DMS153 (cell line): ENCODE results near the gene SETX.

Source experiments
- DNase-seq: peaks from one replicate; lab custom pipeline; 2025; lab: John Stamatoyannopoulos, UW

SETX gene

DNA sequence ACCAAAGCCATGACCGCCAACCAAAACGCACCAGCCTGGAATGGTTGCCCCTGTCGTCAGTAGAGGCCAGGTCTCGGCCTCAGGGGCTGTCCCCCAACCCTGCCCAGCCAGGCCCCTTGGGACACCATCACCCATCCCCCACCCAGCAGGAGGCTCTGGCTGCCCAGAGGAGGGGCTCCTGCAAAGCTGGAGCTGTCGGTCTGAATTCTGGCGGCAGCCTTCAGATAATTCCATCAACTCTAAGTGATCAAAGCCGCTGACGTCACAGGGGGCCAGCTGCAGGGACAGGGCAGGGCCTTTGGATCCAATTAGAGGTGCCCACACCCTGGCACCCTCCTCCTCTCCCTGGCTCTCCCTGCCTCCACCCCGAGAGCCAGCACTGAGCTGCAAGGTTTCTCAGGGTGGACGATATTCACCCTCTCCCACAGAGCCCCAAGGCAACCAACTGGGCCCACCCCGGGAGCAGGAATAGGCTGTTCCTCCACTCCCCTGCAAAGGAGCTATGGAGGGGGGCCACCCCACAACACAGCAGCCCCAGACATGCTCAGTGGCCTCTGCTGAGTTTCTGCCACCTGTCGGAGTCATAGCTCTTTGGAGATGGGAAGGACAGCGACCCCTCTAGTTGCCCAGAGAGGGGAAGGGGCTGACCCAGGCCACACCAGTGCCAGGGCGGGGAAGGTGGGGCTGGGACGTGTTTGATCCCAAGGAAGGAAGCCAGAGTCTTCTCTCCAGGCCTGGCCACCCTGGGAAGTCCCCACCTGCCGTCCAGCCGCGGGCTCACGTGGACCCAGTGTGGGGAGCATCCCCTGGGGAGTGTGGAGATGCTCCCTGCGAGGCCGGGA lies 114.6 kb downstream of the SETX start:
- no peak for DNase-seq

DNA sequence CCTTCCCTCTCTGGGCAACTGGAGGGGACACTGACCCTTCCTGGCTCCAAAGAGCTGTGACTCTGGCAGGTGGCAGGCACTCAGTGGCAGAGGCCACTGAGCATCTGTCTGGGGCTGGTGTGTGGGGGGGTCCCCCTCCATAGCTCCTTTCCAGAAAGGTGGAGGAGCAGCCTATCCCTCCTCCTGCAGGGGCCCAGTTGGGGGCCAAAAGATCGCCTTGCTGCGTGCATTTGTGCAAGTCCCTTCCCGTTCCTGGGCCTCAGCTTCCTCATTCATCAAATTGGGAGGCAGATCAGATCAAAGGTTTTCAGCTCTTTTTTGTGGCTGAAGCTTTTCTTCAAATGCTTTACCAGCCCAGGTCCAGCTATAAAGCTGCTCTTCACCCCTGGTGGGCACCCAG lies 115.3 kb downstream of the SETX start:
- no peak for DNase-seq

DNA sequence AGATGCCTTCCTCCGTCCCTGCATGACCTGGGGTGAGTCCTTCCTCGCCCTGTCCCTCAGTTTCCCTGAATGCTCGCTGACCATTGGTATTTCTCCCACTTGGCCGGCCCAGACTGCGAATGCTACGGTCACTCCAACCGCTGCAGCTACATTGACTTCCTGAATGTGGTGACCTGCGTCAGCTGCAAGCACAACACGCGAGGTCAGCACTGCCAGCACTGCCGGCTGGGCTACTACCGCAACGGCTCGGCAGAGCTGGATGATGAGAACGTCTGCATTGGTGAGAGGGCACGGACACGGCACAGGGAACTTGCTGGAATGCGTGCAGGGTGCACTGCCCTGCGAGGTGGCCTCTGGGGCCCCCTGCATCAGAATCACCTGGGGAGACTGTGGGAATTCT lies 115.8 kb downstream of the SETX start:
- DNase-seq = no peak

DNA sequence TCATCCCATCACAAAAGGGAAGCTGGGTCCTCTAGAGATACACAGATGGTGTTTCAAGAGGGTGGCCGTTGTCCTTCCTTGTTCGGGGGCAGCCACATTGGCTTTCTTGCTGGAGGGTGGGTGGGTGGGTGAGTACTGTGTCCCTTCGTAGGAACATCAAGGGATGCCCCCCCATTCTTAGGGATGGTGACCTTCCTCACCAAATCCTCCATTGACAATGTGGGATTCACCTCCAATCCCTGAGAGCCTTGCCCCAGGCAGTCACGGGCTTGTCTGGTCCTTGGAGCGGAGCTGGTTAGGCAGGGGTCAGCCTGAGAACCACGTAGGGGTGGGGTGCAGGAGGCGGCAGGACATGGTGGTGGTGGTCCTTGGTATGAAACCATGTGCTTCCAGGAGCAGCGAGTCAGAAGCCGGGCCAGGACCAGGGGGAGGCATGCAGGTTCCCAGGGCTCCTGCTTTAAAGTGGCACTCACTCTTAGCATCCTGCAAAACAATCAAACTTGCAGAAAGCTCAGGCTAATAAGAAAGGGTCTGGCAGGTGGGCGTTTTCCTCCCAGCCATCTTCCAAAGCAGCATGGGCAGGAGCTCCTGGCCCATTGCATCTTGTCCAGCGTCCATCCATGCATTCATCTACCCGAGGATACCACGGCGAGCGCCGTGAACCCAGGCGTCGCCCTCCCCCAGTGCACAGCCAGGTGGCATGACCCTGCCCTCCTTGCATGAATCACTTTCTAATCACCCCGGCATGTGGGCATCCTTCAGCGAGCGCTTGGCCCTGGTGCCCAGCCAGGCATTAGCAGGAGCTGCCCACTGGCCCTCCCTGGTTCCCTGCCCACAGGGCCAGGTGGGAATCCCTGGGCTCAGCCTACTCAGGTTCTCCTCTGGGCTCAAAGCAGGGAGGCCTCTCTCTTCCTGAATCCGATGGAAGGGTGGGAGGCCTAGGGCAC lies 116.5 kb downstream of the SETX start:
- no peak for DNase-seq

DNA sequence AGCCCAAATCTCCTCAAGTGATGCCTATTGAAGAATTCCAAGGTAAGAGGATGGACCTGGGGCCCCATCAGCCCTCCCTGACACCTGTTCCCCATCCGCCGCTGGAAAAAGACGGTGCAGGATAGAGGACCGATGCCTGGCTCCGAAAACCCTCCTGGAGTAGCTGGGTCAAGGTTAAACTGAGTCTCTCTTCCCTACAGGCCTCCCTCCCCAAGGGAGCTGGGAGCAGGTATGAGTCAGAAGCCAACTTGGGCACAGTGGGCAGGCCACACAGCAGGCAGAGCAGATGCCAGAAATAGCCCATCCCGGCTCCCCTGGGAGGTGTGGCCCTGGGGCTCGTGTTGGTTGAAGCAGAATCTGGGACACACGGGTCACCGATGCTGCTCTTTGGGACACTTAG lies 117.3 kb downstream of the SETX start:
- DNase-seq = no peak

DNA sequence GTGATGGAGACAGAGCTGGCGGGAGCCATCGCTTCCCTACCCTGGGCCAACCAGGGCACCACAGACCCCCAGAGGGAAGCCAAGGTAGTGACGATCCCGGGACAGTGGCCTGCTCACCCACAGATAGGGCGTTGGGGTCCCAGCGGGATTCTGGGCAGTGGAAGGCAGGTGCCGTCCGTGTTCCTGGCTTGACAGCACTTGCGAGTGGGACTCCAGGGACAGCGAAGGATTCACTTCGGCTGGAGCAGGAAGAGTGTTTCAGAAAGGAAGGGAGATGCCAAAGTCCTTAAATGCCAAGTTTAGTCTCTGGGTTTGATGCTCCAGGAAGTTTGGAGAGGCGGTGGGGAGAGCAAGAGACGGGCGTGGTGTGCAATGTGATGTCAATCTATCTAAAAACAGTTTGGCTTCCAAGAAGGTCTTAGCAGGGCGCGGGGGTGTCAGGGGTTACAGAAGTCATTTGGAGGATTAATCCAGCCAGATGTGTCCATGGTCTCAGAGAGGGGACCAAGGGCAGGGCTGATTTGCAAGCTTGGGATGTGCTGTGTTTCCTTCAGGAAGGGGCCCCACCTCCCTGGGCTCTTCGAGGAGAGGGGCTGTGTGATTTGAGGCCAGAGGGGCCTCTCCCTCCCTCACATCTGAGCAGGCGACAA lies 118.0 kb downstream of the SETX start:
- DNase-seq = no peak

DNA sequence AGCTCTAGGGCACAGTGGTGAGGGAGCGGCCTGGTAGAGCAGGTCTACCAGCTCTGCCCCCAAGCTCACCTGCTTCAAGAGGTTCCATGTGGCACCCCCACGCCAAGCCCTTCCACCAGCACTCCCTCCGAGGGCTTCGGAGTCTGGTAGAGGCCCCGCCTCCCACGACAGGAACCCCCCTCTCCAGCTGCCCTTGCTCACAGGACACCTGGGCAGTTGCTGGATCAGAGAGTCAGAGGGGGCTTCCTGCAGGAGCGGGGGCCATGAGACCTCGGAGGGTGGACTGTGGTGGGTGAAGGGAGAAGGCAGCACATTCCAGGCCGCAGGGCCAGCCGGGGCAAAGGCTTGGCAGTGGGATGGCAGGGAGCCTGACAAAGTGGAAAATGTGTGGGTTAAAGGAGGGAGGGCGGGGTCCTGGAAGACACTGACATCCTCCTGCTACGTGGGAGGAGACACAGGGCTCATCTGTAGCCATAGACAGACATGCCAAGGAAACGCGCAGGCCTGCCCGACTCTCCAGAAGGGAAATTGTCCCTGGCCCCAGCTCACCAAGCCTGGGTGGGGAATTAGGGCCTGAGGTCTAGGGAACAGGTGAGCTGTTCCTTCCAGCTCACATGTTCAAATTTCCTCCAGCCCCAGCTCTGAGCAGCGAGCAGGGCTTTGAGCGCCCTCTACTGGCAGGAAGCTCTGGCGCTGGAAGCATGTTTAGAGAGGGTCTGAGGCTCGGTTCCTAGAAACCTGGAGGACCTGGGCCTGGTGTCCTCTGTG lies 118.7 kb downstream of the SETX start:
- peak; percentile 57 for DNase-seq

DNA sequence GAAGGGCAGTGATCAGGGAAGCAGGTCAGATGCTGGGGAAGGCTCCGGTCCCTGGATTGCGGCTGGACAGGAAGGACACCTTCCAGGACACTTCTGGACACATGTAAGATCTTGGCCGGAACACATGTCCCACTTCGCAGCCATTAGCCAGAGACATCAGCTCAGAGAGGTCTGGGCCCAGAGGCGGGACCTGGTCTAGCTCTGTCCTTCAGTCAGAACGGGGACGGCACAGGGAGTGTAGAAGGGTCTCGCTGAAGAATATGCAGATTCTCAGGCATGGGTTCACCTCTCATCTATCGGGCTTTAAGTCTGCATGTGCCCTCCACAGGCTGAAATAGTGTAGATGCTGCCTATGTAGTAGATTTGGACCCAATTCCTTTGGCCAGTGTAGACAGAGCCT lies 119.7 kb downstream of the SETX start:
- no peak for DNase-seq

DNA sequence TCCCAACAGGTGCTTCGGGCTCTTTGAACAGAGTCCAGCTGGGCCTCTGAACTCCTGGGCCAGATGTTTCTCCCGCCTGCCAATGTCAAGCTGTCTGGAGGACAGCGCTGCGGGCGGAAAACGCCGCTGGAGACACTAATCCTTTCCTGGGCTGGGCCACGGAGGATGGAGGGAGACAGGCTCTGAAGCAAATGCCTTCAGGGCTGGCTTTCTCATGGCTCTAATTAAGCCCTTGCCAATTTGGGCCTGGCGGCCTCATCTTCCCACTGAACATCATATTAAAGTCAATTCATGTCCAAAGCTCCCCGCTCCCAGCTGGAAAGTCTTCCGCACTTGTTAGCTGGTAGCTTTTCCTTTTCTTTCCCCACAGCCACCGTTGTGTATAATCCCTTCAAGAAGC lies 120.3 kb downstream of the SETX start:
- no peak for DNase-seq

DNA sequence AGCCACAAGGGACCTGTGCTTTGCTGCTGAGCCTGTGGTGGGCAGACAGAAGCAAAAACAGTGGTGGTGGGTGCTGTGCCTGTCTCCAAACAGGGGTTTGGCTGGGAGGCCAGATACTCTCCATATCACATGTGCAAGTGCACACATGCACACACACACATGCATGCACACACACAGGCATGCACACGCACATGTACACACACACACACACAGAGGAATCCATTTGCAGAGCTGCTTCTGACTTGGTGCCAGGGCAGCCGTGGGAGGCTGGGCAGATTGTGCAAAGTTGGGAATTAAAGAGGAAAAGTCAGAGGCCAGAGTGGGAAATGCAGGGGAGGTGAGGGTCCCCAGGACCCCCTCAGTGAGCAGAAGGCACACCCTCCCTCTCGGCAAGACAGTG lies 121.6 kb downstream of the SETX start:
- no peak for DNase-seq

DNA sequence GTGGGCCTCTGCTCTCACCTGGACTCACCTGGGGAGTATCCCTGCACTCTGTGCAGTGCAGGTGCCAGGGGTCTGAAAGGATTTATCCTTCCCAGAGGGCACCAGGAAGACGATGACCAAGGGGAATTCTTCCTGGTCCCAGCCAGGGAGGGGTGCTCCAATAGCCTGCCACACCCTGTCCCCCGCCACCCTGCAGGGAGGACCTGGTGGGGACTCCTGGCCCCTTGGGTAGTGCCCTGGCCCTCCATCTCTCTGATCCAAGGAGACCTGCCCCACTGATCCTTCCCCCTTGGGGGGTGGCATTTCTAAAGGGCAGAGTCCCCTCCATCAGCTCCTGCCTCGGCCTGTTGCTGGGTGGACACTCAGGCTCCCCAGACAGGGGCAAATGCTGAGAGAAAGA lies 122.3 kb downstream of the SETX start:
- no peak for DNase-seq

DNA sequence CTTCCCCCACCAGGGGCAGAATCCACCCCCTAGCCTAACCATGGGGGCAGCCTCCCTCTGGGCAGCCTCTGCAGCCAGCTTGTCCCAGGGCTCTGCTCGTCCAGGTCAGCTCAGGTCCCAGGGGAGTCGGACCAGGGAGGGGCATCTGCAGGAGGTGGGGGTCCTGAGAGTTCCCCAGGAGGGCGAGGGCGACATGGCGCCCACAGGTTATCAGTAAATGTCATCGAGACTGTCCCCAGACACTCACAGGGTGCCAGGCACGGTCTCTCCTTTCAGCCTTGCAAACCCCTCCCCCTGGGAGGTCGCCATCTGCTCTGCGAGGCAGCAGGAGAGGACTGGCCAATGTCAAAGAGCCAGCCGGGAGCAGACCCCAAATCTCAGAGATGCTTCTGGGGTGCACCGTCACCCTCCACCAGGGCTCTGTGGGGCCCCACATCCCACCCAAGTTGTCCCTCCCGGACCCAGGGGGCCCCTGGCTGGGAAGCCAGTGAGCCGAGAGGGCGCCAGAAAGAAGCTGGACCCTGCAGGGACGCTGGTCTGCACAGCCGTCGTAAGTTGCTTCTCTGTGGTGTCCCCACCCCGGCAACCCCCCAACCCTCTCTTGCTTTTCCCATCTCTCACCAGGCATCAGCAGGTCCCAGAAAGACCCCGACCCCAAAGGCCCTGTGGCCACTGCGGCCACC lies 123.6 kb downstream of the SETX start:
- no peak for DNase-seq

DNA sequence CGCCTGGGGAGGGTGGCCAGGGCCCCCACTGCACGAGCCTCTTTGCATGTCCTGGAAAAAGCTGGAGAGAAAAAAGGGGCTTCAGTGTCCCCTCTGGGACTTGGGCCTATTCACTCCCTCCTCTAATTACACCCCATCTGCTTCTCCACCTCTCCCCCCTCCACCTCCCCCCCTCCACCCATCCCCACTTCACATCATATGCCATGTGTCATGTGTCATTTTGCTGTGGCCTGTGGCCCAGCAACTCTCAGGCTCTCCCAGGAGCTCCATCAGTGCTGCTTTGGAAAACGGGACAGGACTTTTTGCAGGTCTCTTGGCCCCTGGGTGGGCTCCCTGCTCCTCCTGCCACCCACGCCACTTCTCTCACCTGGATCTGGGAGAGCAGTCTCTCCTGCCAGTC lies 124.2 kb downstream of the SETX start:
- no peak for DNase-seq

DNA sequence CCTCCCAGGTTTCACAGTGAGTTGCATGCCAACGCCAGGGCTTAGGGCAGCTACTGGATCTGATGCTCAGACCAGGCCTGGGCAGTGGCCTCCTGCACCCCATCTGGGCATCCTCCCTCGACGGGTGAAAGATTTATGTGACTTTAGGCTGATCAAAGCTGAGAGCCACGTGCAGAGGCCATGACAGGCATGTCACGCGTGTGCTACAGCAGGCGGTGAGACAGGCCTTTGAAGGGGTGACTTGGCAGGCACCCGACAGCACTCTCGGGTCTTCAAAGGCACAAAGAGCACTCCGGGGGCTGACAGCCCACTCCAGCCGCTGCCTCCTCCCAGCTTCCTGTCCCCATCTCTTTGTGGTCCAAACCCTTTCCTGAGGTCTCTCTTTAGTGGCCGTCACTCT lies 126.7 kb downstream of the SETX start:
- DNase-seq = no peak

DNA sequence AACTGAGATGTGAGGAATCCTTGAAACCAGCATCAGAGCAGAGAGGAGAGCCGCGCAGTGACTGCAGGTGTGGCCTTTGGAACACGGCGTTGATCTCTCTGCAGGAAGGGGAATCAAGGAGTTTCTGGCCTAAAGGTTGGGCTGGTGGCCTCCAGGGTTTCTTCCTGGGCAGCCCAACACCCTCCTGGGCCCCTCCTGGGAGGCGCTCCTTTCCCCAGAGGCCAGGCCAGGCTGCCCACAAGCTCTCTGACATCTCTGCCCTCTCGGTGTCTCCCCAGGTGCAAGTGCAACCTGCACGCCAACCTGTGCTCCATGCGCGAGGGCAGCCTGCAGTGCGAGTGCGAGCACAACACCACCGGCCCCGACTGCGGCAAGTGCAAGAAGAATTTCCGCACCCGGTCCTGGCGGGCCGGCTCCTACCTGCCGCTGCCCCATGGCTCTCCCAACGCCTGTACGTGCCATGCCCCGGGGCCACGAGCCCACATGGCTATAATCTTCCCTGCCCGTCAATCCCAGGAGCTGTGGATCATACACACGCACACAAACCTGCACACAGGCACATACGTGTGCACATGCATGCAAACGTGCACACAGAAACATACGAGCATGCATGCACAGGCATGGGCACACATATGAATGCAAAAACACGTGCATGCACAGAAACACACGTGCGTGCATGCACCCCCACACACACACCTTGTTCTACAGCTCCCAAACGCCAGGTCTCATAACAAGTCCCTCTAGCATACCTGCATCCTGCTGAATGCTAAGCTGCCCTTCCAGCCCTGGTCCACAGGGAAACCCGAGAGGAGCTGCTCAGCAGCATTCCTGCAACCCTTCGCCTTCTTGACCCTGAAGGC lies 128.0 kb downstream of the SETX start:
- DNase-seq = no peak

DNA sequence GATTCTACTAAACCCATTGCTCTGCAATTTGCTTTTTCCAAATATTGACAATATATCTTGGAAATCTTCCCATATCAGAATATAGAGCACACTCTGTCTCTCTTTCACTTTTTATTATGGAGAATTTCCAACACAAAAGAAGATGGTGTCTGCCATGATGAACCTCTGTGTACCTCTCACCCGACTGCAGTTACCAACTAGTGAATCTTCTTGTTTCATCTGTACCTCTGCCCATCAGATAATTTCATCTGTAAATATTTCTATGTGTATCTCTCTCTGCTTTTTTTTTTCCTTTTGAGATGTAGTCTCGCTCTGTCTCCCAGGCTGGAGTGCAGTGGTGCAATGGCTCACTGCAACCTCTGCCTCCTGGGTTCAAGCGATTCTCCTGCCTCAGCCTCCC lies 130.1 kb downstream of the SETX start:
- no peak for DNase-seq

DNA sequence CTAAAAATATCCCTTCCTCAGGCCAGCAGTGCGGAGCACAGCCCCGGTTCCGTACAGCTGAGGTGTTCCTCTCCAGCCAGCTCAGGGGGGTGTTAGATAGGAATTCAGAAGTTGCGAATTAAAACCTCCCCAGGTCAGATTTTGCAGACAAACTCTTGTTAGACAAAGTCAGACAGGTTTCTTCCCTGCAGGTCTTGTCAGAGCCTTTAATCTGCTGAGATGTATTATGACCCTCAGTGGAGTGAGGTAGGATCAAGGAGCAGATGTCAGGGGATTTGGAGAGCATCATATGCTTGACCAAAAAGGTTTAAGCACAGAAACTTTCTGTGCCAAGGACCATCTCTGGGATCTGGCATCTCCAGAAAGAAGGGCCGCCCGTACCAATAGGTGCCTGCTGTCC lies 132.8 kb downstream of the SETX start:
- no peak for DNase-seq

DNA sequence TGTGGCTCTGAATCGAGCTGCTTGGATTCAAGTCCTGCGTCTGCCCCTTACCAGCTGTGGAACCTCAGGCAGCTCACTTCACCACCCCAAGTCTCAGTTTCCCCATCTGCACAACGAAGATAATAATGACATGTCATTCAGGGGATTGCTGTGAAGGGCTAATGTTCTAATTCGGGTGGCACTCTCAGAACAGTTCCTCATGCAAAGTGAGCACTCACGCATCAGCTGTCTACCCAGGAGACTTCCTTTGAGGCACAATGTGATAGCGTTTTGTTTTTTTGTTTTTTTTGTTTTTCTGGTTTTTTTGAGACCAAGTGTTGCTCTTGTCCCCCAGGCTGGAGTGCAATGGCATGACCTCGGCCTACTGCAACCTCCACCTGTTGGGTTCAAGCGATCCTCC lies 136.6 kb downstream of the SETX start:
- no peak for DNase-seq

DNA sequence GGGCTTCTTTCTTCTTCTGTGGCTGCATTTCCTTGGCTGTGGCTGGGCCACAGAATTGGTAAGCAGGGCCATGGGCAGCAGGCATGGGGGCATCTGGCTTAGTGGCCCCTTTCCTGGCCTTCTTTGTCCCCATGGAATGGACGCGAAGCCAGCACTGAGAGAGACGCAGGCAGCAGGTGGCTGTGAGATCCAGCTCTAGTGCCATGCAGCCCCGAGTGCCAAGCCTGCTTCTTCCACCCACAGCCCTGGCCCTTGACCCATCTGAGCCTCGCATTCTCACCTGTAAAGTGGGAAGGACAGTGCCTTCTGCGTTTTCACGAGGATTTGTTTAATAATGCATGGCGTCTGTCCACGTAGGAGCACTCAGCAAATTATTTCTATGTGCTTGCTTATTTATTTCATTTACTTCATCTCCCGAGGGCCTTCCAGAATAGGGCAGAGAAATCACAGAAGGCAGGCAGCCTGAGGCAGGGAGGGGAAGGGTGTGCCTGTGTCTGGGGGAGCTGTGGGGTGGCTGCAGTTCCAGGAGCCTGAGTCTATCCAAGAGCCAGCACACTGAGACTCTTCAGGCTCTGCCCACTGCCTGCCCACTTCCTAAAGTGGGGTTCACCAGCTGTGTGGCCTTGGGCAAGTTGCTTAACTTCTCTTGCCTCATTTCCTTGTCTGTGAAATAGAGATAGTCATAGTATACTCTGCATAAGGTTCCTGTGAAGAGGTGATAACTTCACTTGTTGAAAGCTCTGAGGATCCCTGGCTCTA lies 137.7 kb downstream of the SETX start:
- DNase-seq = no peak
